ENCODE data around the gene RNU1-4.
"Not testable (repeated sequence)": the region's sequence is repeated elsewhere in the genome, so short reads cannot be mapped to it uniquely, and the experiment has no call there.

Gene RNU1-4

GRCh38 chr1:16732254-16732896 is 7.9 kb upstream of the RNU1-4 start:
- not testable (repeated sequence) for DNase-seq

- DNase-seq, result not testable (repeated sequence)
Measured at GRCh38 chr1:16741230-16741629, 914 bp downstream of the RNU1-4 start.

- not testable (repeated sequence) for DNase-seq
Measured at GRCh38 chr1:16747660-16748059, 7.3 kb downstream of the RNU1-4 start.

DNA sequence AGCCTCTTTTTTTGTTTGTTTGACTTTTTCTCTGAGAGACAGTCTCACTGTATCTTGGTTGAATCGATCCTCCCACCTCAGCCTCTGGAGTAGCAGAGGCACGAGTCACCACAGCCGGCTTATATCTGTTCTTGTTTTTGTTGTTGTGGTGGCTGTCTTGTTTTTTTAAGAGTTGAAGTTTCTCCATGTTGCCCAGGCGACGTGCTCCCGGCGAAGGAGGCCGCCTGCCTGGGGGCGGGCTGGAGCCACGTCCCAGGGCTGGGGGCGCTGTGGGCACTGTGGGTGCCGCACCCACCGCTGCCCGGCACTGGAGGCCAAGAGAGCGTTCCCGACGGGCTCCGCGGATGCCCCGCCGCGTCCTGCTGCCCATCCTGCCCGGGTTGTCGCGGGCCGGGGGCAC is 8.4 kb downstream of the RNU1-4 start:
- DNase-seq, result not testable (repeated sequence)

DNA sequence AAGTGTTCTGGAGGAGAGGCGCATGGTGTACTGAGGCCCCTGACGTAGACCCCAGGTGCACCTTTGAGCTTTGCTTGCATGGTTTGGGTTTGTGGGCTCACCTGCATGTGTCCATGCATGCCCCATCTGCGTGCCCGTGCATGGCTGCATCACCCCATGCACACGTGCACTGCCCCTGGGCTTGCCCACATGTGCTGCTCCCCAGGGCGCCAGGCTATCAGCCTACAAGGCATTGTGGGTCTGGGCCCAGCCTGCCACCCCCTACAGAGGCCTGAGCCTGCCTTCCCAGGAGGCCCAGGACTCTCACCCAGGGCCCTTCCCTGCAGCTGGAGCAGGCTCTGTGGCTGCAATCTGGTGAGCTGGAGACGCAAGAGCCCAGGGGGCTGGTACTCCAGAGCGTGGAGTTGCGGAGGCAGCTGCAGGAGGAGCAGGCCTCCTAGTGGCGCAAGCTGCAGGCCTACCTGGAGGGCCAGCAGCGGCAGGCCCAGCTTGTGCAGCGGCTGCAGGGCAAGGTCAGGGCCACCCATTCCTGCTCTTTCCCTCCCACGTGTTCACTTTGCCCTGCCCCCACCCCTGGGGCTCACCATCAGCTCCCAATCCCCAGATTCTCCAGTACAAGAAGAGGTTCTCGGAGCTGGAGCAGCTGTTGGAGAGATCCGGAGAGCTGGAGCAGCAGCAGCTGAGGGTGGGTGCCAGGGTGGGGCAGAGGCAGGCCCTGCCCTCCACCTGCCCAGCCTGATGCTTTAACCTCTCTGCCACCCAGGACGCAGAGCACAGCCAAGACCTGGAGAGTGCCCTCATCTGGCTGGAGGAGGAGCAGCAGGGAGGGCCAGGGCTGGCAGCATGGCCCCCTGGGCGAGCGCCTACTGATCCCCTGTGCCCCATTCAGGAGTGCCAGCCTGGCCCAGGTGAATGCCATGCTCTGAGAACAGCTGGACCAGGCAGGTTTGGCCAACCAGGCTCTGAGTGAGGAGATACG is 9.9 kb downstream of the RNU1-4 start:
- not testable (repeated sequence) for DNase-seq

GRCh38 chr1:16752770-16753169 is 12.5 kb downstream of the RNU1-4 start:
- not testable (repeated sequence) for DNase-seq

- not testable (repeated sequence) for DNase-seq
Measured at GRCh38 chr1:16755385-16755784, 15.1 kb downstream of the RNU1-4 start.

DNA sequence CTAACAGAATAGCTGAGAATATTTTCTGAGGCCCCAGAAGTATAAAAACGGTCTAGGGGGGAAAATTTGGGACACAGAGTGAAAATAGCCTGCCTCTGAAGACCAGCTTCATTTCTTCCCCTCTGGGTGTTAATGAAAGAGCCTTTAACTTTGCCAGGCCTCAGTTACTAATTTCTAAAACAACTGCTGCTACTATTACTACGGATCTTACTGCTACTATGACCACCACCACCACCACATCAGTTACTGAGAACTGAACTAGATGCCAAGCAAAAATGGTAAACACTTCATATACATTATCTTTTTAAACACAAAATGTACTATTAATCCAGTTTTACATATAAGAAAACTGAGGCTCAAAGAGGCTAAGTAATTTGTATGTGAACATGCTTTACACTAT is 15.6 kb downstream of the RNU1-4 start:
- not testable (repeated sequence) for DNase-seq

GRCh38 chr1:16757574-16757973 is 17.3 kb downstream of the RNU1-4 start:
- not testable (repeated sequence) for DNase-seq

GRCh38 chr1:16758060-16758459 is 17.7 kb downstream of the RNU1-4 start:
- not testable (repeated sequence) for DNase-seq

DNA sequence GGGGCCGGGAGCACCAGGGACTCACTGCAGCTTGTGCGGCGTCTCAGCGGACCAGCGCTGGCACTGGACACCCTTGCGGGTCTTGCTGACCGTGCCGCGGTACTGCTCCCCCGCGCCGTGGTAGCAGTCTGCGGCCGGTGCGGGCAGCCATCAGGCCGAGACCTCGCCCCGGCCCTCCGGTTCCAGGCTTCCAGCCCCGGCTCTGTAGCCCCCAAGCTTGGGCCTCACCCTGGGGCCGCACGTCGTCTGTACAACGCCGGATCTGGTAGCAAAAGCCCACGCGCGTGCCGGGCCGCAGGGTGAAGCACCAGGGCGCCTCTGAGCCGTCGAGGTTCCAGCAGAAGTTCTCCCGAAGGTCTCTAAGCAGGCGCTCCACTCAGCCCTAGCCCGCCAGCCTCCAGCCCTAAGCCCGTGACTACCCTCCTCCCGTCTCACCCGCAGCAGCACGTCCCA is 18.8 kb downstream of the RNU1-4 start:
- DNase-seq, result not testable (repeated sequence)

DNA sequence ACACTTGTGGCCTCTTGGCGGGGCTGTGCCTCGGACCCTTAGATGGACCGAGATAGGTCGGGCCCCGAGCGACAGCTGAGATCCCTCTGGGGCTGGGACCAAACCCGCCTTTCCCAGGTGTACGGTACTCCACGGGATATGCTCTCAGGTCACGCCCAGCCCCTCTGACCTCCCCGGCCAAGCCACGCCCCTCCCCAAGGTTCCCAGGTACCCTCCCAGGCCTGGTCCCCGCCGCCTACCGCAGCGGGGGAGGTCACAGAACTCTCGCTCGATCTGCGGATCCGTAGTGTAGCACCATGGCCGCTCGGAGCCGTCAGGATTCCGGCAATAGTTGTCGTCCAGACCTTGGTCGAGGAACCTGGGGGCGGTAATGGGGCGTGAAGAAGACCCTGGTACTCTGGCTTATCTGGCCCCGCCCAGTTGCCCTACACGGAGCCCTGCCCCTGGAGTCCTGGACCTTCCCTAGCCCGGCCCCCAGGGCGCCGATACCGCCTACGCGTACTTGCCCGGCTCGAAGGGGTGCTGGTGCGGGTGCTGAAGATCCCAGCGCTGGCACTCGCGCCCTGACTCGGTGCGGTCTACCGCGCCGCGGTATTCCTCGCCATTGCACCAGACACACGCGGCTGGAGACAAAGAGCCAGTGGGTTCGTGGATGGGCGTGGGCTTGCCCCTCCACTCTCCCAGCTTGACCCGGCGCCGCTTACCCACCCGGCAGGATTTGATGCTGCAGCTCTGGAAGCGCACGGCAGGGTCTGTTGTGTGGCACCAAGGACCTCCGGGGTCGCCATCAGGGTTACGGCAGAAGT is 19.5 kb downstream of the RNU1-4 start:
- not testable (repeated sequence) for DNase-seq

- DNase-seq, result not testable (repeated sequence)
Measured at GRCh38 chr1:16760456-16760765, 20.1 kb downstream of the RNU1-4 start.

- DNase-seq, result not testable (repeated sequence)
Measured at GRCh38 chr1:16760801-16761200, 20.5 kb downstream of the RNU1-4 start.

GRCh38 chr1:16764248-16764819 is 24.0 kb downstream of the RNU1-4 start:
- not testable (repeated sequence) for DNase-seq

DNA sequence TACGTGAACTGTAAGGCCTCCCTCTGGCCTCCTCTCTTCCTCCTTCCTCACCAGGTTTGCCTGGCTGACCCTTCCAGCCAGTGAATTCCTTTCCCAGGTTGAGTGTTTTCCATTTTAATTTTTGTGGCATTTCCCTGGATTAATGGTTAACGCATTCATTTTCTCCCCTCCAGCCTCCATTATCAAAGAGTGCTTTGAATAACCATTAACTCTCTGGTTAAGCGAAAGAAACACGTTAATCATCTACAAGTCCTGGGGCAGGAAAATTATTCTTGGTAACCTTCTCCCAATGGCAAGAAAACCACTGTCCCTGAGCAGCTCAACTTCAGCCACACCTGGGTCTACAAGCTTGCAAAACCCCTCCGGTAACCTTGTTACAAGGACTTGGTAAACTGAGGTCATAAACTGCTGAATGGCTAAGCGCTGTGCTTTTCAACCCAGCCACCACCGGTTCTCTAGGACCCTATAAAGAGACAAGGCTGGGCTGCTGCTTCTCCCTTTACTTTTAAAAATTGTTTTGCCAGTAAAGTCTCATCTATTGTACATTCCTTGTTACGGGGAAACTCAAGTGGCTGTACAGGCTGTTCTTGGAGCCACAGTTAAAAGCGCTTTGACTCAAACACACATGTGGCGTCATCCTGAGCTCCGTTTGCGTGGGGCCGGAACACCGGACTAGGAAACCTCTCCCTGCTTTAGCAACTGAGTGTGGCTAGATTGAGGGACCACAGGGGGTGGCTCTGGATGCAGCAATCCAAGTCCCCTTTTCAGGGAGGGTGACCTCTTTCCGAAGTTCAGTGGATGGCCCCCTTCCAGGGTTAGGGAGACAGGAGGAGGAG is 24.7 kb downstream of the RNU1-4 start:
- not testable (repeated sequence) for DNase-seq

- DNase-seq, result not testable (repeated sequence)
Measured at GRCh38 chr1:16765731-16766605, 25.7 kb downstream of the RNU1-4 start.

DNA sequence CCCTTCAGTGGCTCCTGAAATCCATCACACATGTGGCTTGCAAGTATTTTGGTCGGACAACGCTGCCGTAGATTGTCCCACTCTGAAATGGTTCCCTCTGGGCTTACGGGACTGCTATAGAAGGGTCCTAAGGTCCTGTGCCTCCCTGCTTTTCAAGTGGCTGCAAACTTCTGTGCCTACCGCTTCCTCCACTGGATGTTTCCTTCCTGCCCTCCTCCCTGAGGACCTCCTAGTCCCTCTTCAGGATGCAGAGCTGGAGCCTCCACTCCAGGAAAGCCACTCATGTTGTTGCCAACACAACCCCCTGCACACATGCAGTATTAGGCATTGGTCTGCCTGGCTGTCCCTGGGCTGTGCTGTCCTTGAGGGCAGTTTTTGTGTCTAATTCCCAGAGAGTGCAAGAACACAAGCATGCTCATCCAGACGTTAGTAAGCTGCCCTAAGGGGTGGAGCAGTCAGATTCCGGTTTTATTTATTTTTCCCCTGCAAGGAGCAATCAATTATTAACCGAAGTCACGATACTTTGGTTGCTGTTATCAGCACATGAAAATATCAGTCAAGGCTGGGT is 26.5 kb downstream of the RNU1-4 start:
- DNase-seq, result not testable (repeated sequence)

GRCh38 chr1:16770139-16770759 is 29.9 kb downstream of the RNU1-4 start:
- DNase-seq, result not testable (repeated sequence)

Data from activated CD4-positive, alpha-beta T cell treated with anti-CD3 and anti-CD28 coated beads, Interleukin-2, amount 50 U/mL, for 4 hours (primary cell).